Smooth muscle cell (in vitro differentiated cells): ENCODE results near the gene PLCB4. TPM values are rescaled to one million over a fixed set of nuclear protein-coding genes. Genes with fewer than 3 reads are reported as not detected.

Experiments used
- DNase-seq: peaks from one replicate; lab custom pipeline; 2025; ENCODE audit not compliant: unreplicated experiment; lab: John Stamatoyannopoulos, UW
- H2AFZ ChIP-seq: fragments of 200-600 bp; sonication (generic); 2 replicates; pipeline ENCODE4 v1.6.0; 2016; ENCODE audit warnings: antibody characterized with exemption, low read depth, mild to moderate bottlenecking
- H3F3A ChIP-seq: fragments of 200-600 bp; sonication (generic); 2 replicates; pipeline ENCODE4 v1.6.0; 2017; ENCODE audit warnings: antibody characterized with exemption, low read depth
- H3K27ac ChIP-seq: fragments of 200-600 bp; sonication (generic); 2 replicates; pipeline ENCODE4 v1.5.1; 2016; ENCODE audit warnings: low read depth, mild to moderate bottlenecking
- H3K27me3 ChIP-seq: fragments of 200-600 bp; sonication (generic); 2 replicates; pipeline ENCODE4 v1.6.1; 2016; ENCODE audit warnings: low read depth, mild to moderate bottlenecking
- H3K36me3 ChIP-seq: fragments of 200-600 bp; sonication (generic); 2 replicates; pipeline ENCODE4 v1.5.1; 2016; ENCODE audit warnings: low read depth
- H3K4me1 ChIP-seq: fragments of 200-600 bp; sonication (generic); 2 replicates; pipeline ENCODE4 v1.5.1; 2016; ENCODE audit warnings: low read depth
- H3K4me2 ChIP-seq: fragments of 200-600 bp; sonication (generic); 2 replicates; pipeline ENCODE4 v1.6.0; 2016; ENCODE audit warnings: mild to moderate bottlenecking
- H3K4me3 ChIP-seq: fragments of 200-600 bp; sonication (generic); 2 replicates; pipeline ENCODE4 v1.5.1; 2016; ENCODE audit warnings: mild to moderate bottlenecking
- H3K79me2 ChIP-seq: fragments of 200-600 bp; sonication (generic); 2 replicates; pipeline ENCODE4 v1.6.0; 2016; ENCODE audit warnings: low read depth, mild to moderate bottlenecking
- H3K9ac ChIP-seq: fragments of 200-600 bp; sonication (generic); 2 replicates; pipeline ENCODE4 v1.6.0; 2016; ENCODE audit warnings: low read depth
- H3K9me3 ChIP-seq: fragments of 200-600 bp; sonication (generic); replicated peaks from 2 replicates; pipeline ENCODE4 v1.5.1; 2016; ENCODE audit warnings: low read depth
- H4K20me1 ChIP-seq: fragments of 200-600 bp; sonication (generic); 2 replicates; pipeline ENCODE4 v1.6.0; 2016; ENCODE audit warnings: low read depth
- WGBS: methylation state at CpG from one replicate; pipeline ENCODE4 v1.1.7; 2016; ENCODE audit warnings: low lambda C conversion rate; 5-methylcytosine and 5-hydroxymethylcytosine counted together
- polyA plus RNA-seq: library from polyadenylated mRNA; unstranded; fragments of >200 nt; fragmentation: Nextera tagmentation; extraction: Ambion mirVana; gene quantifications from 2 replicates; pipeline ENCODE4 v1.2.1, GENCODE V29; 2016
- total RNA-seq: library from RNA; depleted of rRNA; stranded (reverse); fragments of >200 nt; gene quantifications from 2 replicates; pipeline ENCODE4 v1.2.3, GENCODE V29; 2014
- TF ChIP-seq, protein P1 (sequence below): fragments of 200-600 bp; sonication (generic); IDR thresholded peaks from 2 replicates; pipeline ENCODE4 v1.5.1; 2017; ENCODE audit warnings: borderline replicate concordance, mild to moderate bottlenecking, antibody characterized with exemption; ENCODE audit not compliant: insufficient read depth, poor library complexity, severe bottlenecking

PLCB4 gene
- total and polyA plus RNA-seq, 2 experiments from 2014 or later = 3.0 to 5.3 TPM

DNA sequence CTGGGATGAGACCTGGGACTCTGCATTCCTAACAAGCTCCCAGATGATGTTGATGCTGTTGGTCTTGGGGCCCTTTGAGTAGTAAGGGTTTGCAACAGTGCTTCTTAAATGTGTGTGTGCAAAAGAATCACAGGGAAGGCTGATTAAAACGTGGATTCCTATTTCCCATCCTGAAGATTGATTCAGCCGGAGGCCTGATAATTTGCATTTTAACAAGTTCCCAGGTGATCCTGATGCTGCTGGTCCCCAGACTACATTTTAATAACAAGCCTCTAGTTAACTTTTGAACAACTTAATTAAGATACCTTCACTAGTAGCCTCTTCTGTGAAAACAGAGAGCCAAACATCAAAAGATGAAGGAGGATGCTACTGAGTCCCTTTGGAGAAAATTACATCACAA lies 289.1 kb downstream of the PLCB4 start:
- 88% methylated on average over 2 of the region's 2 CpGs for WGBS
- no peaks in the 10 kb centered on the region for H3F3A ChIP-seq
- no peaks in the 10 kb centered on the region for H3K4me1 ChIP-seq
- H4K20me1 ChIP-seq = no peaks in the 10 kb centered on the region
- H3K4me3 ChIP-seq = no peak overlapping the region
- no peaks in the 10 kb centered on the region for H3K27me3 ChIP-seq
- H3K4me2 ChIP-seq = no peak overlapping the region
- no peaks in the 10 kb centered on the region for H3K36me3 ChIP-seq
- H3K79me2 ChIP-seq = no peaks in the 10 kb centered on the region
- no peak overlapping the region for H3K9ac ChIP-seq
- H2AFZ ChIP-seq = no peak overlapping the region
- TF ChIP-seq, protein P1, sequence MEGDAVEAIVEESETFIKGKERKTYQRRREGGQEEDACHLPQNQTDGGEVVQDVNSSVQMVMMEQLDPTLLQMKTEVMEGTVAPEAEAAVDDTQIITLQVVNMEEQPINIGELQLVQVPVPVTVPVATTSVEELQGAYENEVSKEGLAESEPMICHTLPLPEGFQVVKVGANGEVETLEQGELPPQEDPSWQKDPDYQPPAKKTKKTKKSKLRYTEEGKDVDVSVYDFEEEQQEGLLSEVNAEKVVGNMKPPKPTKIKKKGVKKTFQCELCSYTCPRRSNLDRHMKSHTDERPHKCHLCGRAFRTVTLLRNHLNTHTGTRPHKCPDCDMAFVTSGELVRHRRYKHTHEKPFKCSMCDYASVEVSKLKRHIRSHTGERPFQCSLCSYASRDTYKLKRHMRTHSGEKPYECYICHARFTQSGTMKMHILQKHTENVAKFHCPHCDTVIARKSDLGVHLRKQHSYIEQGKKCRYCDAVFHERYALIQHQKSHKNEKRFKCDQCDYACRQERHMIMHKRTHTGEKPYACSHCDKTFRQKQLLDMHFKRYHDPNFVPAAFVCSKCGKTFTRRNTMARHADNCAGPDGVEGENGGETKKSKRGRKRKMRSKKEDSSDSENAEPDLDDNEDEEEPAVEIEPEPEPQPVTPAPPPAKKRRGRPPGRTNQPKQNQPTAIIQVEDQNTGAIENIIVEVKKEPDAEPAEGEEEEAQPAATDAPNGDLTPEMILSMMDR = no peak
- H3K9me3 ChIP-seq = no peaks in the 10 kb centered on the region
- no peak overlapping the region for H3K27ac ChIP-seq
- no peak for DNase-seq

DNA sequence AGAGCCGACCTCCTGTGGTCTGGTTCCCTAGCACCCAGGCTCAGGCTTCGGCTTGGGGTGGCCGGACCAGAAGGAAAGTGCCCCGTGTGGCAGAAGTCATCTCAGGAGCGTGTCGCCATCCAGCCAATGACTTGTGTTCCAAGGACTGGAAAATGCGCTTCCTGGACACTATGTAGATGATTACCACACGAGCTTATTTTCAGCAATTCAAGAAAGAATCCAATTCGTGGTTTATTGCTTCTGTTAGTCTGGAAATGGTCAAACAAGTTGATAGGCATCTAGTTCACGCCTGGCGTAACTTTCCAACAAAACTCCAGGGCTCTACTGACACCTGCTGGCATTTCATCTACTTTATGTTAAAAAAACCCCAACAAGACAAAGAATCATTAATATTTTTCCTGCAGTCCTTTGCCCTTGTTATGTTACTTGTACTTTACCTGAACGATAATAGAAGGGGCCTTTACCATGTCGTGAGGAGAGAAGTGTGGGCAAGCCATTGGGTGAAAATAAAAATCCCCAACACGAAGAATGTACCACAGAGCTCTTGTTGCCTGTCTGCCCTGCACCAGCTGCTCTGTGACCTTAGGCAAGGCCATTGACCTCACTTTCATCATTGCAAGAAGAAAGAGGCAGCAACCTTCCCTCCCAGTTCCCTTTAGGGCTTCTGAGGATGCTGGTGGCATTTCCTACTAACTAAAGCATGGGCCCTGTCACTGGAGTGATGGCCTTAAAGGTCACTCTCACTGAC lies 290.8 kb downstream of the PLCB4 start:
- Histone ChIP-seq H3F3A (no peaks in the 10 kb centered on the region), H3K4me3 (no peak overlapping the region), H3K27me3 (no peaks in the 10 kb centered on the region), H4K20me1 (no peaks in the 10 kb centered on the region), H3K79me2 (no peaks in the 10 kb centered on the region), H3K9me3 (no peaks in the 10 kb centered on the region), H3K27ac (no peak overlapping the region), H3K4me1 (no peaks in the 10 kb centered on the region), H3K4me2 (no peak overlapping the region), H3K9ac (no peak overlapping the region), H3K36me3 (no peaks in the 10 kb centered on the region), H2AFZ (no peak overlapping the region)
- TF ChIP-seq, protein P1 = peak; percentile 62
- 57% methylated on average over 14 of the region's 14 CpGs for WGBS
- no peak for DNase-seq

DNA sequence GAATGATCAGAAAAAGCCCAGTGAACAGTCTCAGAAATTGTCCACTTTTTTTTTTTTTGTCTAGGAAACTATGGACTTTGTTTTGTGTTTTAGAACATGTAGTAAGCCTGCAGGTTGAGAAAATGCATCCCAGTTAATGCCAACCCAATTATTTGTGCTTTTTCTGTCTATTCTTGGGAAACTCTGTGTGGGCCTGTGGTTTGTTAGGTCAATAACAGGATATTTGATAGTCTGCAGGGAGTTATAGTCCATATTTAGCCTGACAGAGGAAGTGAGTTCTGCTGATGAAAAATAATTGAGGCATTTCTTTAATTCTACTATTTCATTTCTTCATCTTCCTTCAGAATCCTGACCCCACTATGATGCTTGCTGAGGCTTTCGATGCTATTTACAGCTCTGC lies 291.5 kb downstream of the PLCB4 start:
- no peak overlapping the region for H2AFZ ChIP-seq
- H3K4me3 ChIP-seq = no peak overlapping the region
- no peaks in the 10 kb centered on the region for H3K36me3 ChIP-seq
- no peaks in the 10 kb centered on the region for H3K4me1 ChIP-seq
- TF ChIP-seq, protein P1 = no peak
- no peaks in the 10 kb centered on the region for H3F3A ChIP-seq
- 92% methylated on average over 1 of the region's 1 CpG for WGBS
- no peaks in the 10 kb centered on the region for H3K9me3 ChIP-seq
- H4K20me1 ChIP-seq = no peaks in the 10 kb centered on the region
- no peak overlapping the region for H3K4me2 ChIP-seq
- no peaks in the 10 kb centered on the region for H3K27me3 ChIP-seq
- no peak overlapping the region for H3K27ac ChIP-seq
- no peak overlapping the region for H3K9ac ChIP-seq
- no peak for DNase-seq
- H3K79me2 ChIP-seq = no peaks in the 10 kb centered on the region

DNA sequence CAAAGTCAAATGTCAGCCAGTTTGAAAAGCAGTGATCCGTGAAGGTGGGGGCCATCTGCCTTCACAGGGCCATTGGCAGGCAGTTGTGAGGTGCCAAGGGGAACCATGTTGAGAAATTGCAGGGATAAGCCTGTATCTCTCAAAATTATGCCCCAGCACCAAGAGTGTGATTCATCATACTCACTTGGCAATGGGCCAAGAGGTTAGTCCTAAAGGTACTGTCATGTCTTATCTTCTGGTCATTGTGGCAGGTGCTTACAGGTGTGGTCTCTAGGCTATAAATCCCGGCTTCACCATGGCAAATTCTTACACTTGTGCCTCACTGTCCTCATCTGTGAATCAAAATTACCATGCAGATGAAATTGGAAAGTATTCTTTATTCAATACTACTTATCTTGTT lies 294.8 kb downstream of the PLCB4 start:
- H2AFZ ChIP-seq = no peak overlapping the region
- no peak overlapping the region for H3K27ac ChIP-seq
- no peak overlapping the region for H3K9ac ChIP-seq
- H3K4me1 ChIP-seq = no peaks in the 10 kb centered on the region
- no peaks in the 10 kb centered on the region for H3K27me3 ChIP-seq
- H3K4me2 ChIP-seq = no peak overlapping the region
- TF ChIP-seq, protein P1 = no peak
- no peaks in the 10 kb centered on the region for H4K20me1 ChIP-seq
- no peak overlapping the region for H3K4me3 ChIP-seq
- H3K9me3 ChIP-seq = no peaks in the 10 kb centered on the region
- H3F3A ChIP-seq = no peaks in the 10 kb centered on the region
- no peaks in the 10 kb centered on the region for H3K79me2 ChIP-seq
- H3K36me3 ChIP-seq = no peaks in the 10 kb centered on the region
- 91% methylated on average over 2 of the region's 2 CpGs for WGBS
- no peak for DNase-seq
